C4-2B (cell line): ENCODE results near the gene RRAS2.
"Not testable (repeated sequence)": the region's sequence is repeated elsewhere in the genome, so short reads cannot be mapped to it uniquely, and the experiment has no call there.

Experiments used
- ZFX ChIP-seq: fragments of 450-650 bp; IDR thresholded peaks from 2 replicates; pipeline ENCODE4 v1.6.1; 2017
- TF ChIP-seq, protein P1 (sequence below): fragments of 450-650 bp; conservative IDR thresholded peaks from 2 replicates; pipeline ENCODE4 v1.5.1; 2017; ENCODE audit warnings: mild to moderate bottlenecking

DNA sequence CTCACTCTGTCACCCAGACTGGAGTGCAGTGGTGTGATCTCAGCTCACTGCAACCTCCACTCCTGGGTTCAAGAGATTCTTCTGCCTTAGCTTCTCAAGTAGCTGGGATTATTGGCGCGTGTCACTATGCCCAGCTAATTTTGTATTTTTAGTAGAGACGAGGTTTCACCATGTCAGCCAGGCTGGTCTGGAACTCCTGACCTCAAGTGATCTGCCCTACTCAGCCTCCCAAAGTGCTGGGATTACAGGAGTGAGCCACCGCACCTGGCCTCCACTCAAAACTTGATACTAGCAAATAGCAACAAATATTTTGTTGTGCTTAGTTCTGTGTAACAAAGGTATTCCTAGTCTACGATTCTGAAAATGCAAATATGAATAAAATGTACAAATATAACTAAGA is 14.0 kb downstream of the RRAS2 start:
- TF ChIP-seq, protein P1, sequence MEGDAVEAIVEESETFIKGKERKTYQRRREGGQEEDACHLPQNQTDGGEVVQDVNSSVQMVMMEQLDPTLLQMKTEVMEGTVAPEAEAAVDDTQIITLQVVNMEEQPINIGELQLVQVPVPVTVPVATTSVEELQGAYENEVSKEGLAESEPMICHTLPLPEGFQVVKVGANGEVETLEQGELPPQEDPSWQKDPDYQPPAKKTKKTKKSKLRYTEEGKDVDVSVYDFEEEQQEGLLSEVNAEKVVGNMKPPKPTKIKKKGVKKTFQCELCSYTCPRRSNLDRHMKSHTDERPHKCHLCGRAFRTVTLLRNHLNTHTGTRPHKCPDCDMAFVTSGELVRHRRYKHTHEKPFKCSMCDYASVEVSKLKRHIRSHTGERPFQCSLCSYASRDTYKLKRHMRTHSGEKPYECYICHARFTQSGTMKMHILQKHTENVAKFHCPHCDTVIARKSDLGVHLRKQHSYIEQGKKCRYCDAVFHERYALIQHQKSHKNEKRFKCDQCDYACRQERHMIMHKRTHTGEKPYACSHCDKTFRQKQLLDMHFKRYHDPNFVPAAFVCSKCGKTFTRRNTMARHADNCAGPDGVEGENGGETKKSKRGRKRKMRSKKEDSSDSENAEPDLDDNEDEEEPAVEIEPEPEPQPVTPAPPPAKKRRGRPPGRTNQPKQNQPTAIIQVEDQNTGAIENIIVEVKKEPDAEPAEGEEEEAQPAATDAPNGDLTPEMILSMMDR = not testable (repeated sequence)
- not testable (repeated sequence) for TF ChIP-seq ZFX
